BE2C (cell line): Measurements from ENCODE around the gene TOP2B.

Experiments used
- DNase-seq: peaks from one replicate; pipeline ENCODE4 v3.0.0-alpha.2; 2020
- H3K27me3 ChIP-seq: fragments of 250-450 bp; sonication (Bioruptor Pico); 2 replicates; pipeline ENCODE4 v1.5.1; 2020; ENCODE audit warnings: mild to moderate bottlenecking
- H3K36me3 ChIP-seq: fragments of 250-450 bp; sonication (Bioruptor Pico); 2 replicates; pipeline ENCODE4 v1.5.1; 2020; ENCODE audit warnings: mild to moderate bottlenecking
- H3K4me1 ChIP-seq: fragments of 250-450 bp; sonication (Bioruptor Pico); 2 replicates; pipeline ENCODE4 v1.5.1; 2020
- H3K4me3 ChIP-seq: 2 replicates; pipeline ENCODE4 v1.5.1; 2011; ENCODE audit warnings: low read depth, low read length
- H3K9me3 ChIP-seq: fragments of 250-450 bp; sonication (Bioruptor Pico); 2 replicates; pipeline ENCODE4 v1.5.1; 2020
- TF ChIP-seq, protein P1 (sequence below): IDR thresholded peaks from 2 replicates; pipeline ENCODE4 v1.5.1; 2012; ENCODE audit warnings: mild to moderate bottlenecking, low read depth, low read length

Gene TOP2B

DNA sequence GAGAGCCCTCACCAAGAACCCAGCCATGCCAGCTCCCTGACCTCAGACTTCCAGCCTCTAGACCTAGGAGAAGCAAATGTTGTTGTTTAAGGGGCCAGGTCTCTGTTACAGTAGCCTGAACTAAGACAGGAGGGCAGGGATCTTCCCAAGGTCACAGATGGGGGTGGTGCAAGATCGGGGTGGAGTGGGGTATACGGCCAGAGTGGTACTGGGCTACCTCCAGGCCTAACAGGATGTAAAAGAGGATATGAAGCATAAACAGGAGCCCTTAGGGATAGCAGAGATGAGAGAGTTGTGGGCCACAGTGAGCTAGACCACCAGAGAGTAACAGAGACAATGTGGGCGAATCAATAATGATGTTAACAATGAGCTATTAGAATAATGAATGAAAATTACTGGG is 82.9 kb downstream of the TOP2B start:
- H3K4me3 ChIP-seq: no peak overlapping the region

DNA sequence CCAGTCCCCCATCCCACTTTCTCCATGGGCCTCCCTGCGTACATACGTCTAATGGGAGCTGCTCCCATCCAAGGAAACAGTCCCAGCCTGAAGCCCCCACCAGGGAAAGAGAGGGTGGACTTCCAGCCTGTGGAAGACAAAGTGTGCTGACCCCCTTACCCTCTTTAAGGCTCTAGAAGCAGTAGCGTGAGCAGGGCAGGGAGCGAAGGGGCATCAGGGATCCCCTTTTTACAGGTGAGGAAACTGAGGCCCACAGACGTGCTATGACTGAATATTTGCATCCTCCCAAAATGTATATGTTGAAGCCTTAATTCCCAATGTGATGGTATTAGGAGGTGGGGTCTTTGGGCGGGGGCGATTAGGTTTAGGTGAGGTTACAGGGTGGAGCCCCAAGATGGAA is 83.4 kb downstream of the TOP2B start:
- DNase-seq: no peak
- Histone ChIP-seq H3K36me3 (no peaks in the 10 kb centered on the region), H3K9me3 (no peaks in the 10 kb centered on the region), H3K27me3 (no peaks in the 10 kb centered on the region), H3K4me1 (no peaks in the 10 kb centered on the region), H3K4me3 (no peak overlapping the region)
- TF ChIP-seq, protein P1, sequence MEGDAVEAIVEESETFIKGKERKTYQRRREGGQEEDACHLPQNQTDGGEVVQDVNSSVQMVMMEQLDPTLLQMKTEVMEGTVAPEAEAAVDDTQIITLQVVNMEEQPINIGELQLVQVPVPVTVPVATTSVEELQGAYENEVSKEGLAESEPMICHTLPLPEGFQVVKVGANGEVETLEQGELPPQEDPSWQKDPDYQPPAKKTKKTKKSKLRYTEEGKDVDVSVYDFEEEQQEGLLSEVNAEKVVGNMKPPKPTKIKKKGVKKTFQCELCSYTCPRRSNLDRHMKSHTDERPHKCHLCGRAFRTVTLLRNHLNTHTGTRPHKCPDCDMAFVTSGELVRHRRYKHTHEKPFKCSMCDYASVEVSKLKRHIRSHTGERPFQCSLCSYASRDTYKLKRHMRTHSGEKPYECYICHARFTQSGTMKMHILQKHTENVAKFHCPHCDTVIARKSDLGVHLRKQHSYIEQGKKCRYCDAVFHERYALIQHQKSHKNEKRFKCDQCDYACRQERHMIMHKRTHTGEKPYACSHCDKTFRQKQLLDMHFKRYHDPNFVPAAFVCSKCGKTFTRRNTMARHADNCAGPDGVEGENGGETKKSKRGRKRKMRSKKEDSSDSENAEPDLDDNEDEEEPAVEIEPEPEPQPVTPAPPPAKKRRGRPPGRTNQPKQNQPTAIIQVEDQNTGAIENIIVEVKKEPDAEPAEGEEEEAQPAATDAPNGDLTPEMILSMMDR: no peak

More for the DNA sequence above, 82.9 kb downstream of the TOP2B start:
- DNase-seq: no peak
- Histone ChIP-seq H3K9me3 (no peaks in the 10 kb centered on the region), H3K4me1 (no peaks in the 10 kb centered on the region), H3K36me3 (no peaks in the 10 kb centered on the region), H3K27me3 (no peaks in the 10 kb centered on the region)
- TF ChIP-seq, protein P1: no peak

DNA sequence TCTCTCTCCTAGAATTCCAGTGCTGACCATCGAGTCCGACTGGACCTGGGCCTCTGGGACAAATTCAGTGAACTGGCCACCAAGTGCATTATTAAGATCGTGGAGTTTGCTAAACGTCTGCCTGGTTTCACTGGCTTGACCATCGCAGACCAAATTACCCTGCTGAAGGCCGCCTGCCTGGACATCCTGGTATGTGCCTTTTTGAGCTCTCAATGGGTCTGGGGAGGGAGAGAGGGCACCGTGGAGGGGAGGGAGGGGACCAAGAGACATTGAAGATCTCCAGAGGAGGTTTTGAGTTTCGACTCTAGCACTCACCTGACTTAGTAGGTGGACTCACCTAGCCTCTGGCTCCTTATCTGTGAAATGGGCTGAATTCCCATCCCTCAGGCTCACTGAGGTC is 84.2 kb downstream of the TOP2B start:
- Histone ChIP-seq H3K4me3 (no peak overlapping the region), H3K27me3 (no peaks in the 10 kb centered on the region), H3K36me3 (no peaks in the 10 kb centered on the region), H3K9me3 (no peaks in the 10 kb centered on the region), H3K4me1 (no peaks in the 10 kb centered on the region)
- TF ChIP-seq, protein P1: no peak
- no peak for DNase-seq

DNA sequence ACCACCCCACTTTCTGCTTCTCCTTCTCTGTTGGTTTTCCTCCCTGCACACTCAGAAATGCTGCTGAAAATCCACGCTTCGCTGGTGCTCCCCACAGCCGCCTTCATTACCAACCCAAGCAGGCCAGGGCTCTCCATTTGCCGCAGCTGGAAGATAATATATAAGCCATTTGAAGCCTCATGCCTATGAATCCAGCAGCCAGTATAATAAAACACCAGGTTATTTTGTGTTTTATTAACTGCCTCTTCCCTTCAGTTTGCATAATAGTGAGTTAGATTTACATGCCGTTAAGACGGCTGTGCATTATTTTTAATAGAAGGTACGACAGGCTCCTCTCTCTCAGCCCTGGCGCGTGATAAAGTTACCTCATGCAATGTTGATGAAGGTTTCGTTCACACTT is 86.6 kb downstream of the TOP2B start:
- no peak for DNase-seq
- Histone ChIP-seq H3K4me1 (no peaks in the 10 kb centered on the region), H3K9me3 (no peaks in the 10 kb centered on the region), H3K27me3 (no peaks in the 10 kb centered on the region), H3K36me3 (no peaks in the 10 kb centered on the region), H3K4me3 (no peak overlapping the region)
- TF ChIP-seq, protein P1: no peak

DNA sequence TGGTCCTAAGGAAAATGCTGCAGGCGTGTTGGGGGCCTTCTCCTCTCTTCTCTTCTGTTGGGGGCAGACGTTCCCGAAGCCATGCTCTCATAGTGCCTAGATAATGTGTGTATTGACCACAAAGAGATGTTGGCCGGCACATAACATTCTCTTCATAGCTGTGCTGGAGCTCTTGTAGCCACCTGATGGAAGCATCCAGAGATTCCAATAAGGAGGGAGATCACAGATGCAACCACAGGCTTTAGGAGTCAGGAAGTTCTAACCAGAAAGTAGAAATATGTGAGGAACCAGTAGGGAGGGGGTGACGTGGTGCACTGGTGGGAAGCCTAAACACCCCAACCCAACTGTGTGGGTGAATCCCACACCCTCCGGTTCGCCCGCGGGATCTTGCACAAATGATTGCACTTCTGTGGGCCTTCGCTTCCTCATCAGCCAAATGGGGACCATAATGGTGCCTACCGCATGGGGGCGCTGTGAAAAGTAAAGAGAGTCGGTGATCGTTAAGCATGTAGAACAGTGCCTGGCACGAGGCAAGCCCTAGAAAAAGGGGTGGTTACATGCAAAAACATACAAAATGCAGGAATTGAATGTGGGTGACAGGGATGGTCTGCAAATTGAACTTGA is 87.8 kb downstream of the TOP2B start:
- no peaks in the 10 kb centered on the region for H3K9me3 ChIP-seq
- H3K4me1 ChIP-seq: no peaks in the 10 kb centered on the region
- no peaks in the 10 kb centered on the region for H3K36me3 ChIP-seq
- TF ChIP-seq, protein P1: no peak
- DNase-seq: no peak
- H3K27me3 ChIP-seq: no peaks in the 10 kb centered on the region
- no peak overlapping the region for H3K4me3 ChIP-seq

DNA sequence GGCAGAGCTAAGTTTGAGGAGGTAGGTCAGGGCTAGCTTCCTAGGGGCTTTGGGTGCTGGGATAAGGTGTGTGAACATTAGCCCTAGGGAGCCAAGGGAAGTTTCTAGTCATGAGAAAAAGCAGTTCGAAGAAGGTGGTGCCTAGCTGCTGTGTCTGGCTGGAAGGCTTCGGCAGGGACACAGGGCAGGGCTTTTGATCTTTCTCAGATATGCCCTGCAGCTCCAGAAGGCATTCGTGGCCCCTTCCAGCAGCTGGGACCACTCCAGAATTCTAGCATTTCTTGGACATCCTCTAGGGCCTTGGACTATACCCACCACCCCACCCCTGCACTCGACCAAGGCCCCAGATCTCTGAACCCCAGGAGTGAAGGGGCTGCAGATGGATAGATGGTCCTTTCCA is 88.6 kb downstream of the TOP2B start:
- no peaks in the 10 kb centered on the region for H3K4me1 ChIP-seq
- TF ChIP-seq, protein P1: no peak
- H3K36me3 ChIP-seq: no peaks in the 10 kb centered on the region
- H3K27me3 ChIP-seq: no peaks in the 10 kb centered on the region
- no peak for DNase-seq
- H3K9me3 ChIP-seq: no peaks in the 10 kb centered on the region
- no peak overlapping the region for H3K4me3 ChIP-seq
